ENCODE results near the gene PEA15.

PEA15 gene

DNA sequence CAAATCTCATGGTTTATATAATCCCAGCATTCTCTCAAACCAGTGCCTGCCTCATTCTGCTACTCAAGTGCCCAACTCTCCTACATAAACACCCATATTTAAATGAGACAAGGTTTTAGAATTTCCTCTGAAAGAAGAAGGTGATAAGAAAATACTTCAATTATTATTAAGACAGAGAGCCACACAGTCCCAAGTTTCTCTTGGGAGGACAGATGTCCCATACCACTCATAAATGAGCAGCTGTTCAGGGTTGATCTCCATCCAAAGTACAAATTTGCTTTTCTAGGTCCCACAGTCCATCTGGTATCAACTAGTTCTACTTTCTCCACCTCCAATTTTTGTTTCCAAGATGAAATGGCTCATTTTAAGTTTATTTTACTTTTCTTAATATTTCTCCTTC lies 45.8 kb downstream of the PEA15 start:
- H3K9me2 ChIP-seq (ENCODE audit: low read depth, low read length) = no peaks in the 10 kb centered on the region
- H3K79me2 ChIP-seq (ENCODE audit: insufficient read depth, low read length) = peaks cover 32% of the 10 kb centered on the region
- H3K4me3 ChIP-seq (ENCODE audit: low read depth, low read length, poor library complexity, severe bottlenecking) = no peak overlapping the region
- no peaks in the 10 kb centered on the region for H3K9me3 ChIP-seq (ENCODE audit: low read length)
- no peak overlapping the region for H3K9ac ChIP-seq (ENCODE audit: low read length)
- H3K27ac ChIP-seq (ENCODE audit: low read depth, low read length, poor library complexity, severe bottlenecking) = no peak overlapping the region
- H3K27me3 ChIP-seq (ENCODE audit: insufficient read depth, low read length) = no peaks in the 10 kb centered on the region
- no peak overlapping the region for H3K4me2 ChIP-seq (ENCODE audit: low read length)
- no peaks in the 10 kb centered on the region for H3K4me1 ChIP-seq (ENCODE audit: insufficient read depth, low read length, severe bottlenecking)
- H2AFZ ChIP-seq (ENCODE audit: low read length) = no peak overlapping the region
- H4K20me1 ChIP-seq (ENCODE audit: insufficient read depth, low read length) = peaks cover 2% of the 10 kb centered on the region; the same call in 1 of the 2 replicates
- peaks cover 28% of the 10 kb centered on the region for H3K36me3 ChIP-seq (ENCODE audit: insufficient read depth, low read length)
- H3F3A ChIP-seq (ENCODE audit: insufficient read depth, low read length) = 0 out of 2 replicates have a peak, but pooled peaks cover 5% of the 10 kb centered on the region
- TF ChIP-seq, protein P1, sequence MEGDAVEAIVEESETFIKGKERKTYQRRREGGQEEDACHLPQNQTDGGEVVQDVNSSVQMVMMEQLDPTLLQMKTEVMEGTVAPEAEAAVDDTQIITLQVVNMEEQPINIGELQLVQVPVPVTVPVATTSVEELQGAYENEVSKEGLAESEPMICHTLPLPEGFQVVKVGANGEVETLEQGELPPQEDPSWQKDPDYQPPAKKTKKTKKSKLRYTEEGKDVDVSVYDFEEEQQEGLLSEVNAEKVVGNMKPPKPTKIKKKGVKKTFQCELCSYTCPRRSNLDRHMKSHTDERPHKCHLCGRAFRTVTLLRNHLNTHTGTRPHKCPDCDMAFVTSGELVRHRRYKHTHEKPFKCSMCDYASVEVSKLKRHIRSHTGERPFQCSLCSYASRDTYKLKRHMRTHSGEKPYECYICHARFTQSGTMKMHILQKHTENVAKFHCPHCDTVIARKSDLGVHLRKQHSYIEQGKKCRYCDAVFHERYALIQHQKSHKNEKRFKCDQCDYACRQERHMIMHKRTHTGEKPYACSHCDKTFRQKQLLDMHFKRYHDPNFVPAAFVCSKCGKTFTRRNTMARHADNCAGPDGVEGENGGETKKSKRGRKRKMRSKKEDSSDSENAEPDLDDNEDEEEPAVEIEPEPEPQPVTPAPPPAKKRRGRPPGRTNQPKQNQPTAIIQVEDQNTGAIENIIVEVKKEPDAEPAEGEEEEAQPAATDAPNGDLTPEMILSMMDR (IDR thresholded peaks at IDR 0.05; ENCODE audit: low read length) = no peak
- no peak for TF ChIP-seq EZH2 (IDR thresholded peaks at IDR 0.05; ENCODE audit: borderline replicate concordance, low read length)

DNA sequence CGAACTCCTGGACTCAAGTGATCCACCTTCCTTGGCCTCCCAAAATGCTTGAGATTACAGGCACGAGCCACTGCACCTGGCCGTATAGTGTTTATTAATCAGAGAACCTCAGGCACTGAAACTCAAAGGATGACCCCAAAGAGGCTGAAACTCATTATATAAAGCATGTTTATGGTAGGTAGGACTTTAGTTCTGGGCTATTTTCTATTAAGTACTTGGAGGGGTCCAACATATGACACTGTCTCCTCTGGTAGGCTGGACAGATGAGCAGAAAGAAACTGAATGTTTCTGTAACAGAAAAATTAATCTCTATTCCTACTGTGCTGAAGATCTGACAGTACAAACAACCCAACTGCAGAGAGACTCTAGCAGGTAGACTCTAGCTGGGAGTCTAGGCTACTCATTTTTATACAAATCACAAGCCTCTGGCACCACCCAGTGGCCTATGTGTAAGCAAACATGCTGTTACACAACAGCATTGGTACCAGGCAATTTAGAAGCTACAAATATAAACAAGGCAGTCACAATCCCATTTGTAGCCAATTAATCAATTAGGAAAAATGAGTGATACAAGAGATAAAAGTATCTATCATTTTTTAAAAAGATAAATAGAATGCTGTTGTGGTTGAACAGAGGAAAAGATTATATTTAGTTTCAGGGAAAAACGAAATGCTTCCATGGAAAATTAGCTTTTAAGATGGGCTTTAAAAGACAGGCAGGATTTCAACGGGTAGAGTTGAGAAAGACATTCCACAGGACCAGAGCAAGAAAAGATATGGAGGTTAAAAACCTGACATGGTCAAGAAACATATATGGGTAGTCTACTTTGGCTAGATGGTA lies 46.7 kb downstream of the PEA15 start:
- no peak overlapping the region for H3K27ac ChIP-seq (ENCODE audit: low read depth, low read length, poor library complexity, severe bottlenecking)
- H3K79me2 ChIP-seq (ENCODE audit: insufficient read depth, low read length) = peaks cover 35% of the 10 kb centered on the region

DNA sequence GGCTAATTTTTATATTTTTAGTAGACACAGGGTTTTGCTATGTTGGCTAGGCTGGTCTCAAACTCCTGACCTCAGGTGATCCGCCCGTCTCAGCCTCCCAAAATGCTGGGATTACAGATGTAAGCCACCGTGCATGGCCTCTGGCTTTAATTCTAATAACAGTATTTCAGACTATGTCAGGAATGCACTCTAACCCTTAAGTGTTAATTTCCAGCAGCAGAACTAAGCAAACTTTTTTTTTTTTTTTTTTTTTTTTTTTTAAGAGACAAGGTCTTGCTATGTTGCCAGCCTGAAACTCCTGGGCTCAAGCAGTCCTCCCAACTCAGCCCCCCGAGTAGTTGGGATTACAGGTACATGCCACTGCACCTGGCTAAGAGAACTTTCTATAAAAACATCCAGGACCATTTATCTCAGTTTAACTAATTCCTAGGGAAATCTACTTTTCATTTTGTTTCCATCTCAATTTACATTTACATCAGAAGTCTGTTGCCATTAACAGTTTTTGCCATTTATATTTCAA lies 50.7 kb downstream of the PEA15 start:
- Histone ChIP-seq H3K4me3 (ENCODE audit: low read depth, low read length, poor library complexity, severe bottlenecking) (no peak overlapping the region), H3K4me2 (ENCODE audit: low read length) (no peak overlapping the region), H3K9me2 (ENCODE audit: low read depth, low read length) (no peaks in the 10 kb centered on the region), H3K79me2 (ENCODE audit: insufficient read depth, low read length) (peaks cover 35% of the 10 kb centered on the region), H3F3A (ENCODE audit: insufficient read depth, low read length) (0 out of 2 replicates have a peak, but pooled peaks cover 5% of the 10 kb centered on the region), H3K9me3 (ENCODE audit: low read length) (no peaks in the 10 kb centered on the region), H3K27ac (ENCODE audit: low read depth, low read length, poor library complexity, severe bottlenecking) (no peak overlapping the region), H3K27me3 (ENCODE audit: insufficient read depth, low read length) (no peaks in the 10 kb centered on the region), H4K20me1 (ENCODE audit: insufficient read depth, low read length) (no peaks in the 10 kb centered on the region), H3K36me3 (ENCODE audit: insufficient read depth, low read length) (peaks cover 32% of the 10 kb centered on the region), H2AFZ (ENCODE audit: low read length) (no peak overlapping the region), H3K4me1 (ENCODE audit: insufficient read depth, low read length, severe bottlenecking) (peaks cover 24% of the 10 kb centered on the region), H3K9ac (ENCODE audit: low read length) (no peak overlapping the region)
- TF ChIP-seq EZH2 (IDR thresholded peaks at IDR 0.05; ENCODE audit: borderline replicate concordance, low read length) = no peak
- TF ChIP-seq, protein P1 (IDR thresholded peaks at IDR 0.05; ENCODE audit: low read length) = no peak

More for the DNA sequence above, 46.7 kb downstream of the PEA15 start:
- Histone ChIP-seq H3K4me2 (ENCODE audit: low read length) (no peak overlapping the region), H3K9me3 (ENCODE audit: low read length) (no peaks in the 10 kb centered on the region), H3K36me3 (ENCODE audit: insufficient read depth, low read length) (peaks cover 33% of the 10 kb centered on the region), H3K4me1 (ENCODE audit: insufficient read depth, low read length, severe bottlenecking) (peaks cover 1% of the 10 kb centered on the region), H3K9me2 (ENCODE audit: low read depth, low read length) (no peaks in the 10 kb centered on the region), H3K27me3 (ENCODE audit: insufficient read depth, low read length) (no peaks in the 10 kb centered on the region), H4K20me1 (ENCODE audit: insufficient read depth, low read length) (peaks cover 2% of the 10 kb centered on the region; the same call in 1 of the 2 replicates), H2AFZ (ENCODE audit: low read length) (no peak overlapping the region), H3K9ac (ENCODE audit: low read length) (no peak overlapping the region), H3F3A (ENCODE audit: insufficient read depth, low read length) (0 out of 2 replicates have a peak, but pooled peaks cover 5% of the 10 kb centered on the region), H3K4me3 (ENCODE audit: low read depth, low read length, poor library complexity, severe bottlenecking) (no peak overlapping the region)
- TF ChIP-seq, protein P1 (IDR thresholded peaks at IDR 0.05; ENCODE audit: low read length) = peak; percentile 68
- TF ChIP-seq EZH2 (IDR thresholded peaks at IDR 0.05; ENCODE audit: borderline replicate concordance, low read length) = no peak

All from OCI-LY1 (cell line).